HEK293 (cell line): ENCODE results near the gene C20orf204.

Experiments used
- AEBP2 ChIP-seq: fragments of 450-650 bp; formaldehyde crosslinking; IDR thresholded peaks from 2 replicates; pipeline ENCODE4 v1.5.1; 2016; ENCODE audit warnings: missing biosample characterization, missing genetic modification characterization, borderline replicate concordance
- CTCF ChIP-seq: fragments of 450-650 bp; formaldehyde crosslinking; IDR thresholded peaks from 2 replicates; pipeline ENCODE4 v1.5.1; 2016; ENCODE audit warnings: missing biosample characterization, missing genetic modification characterization
- GLI4 ChIP-seq: fragments of 450-650 bp; formaldehyde crosslinking; IDR thresholded peaks from 2 replicates; pipeline ENCODE4 v1.5.1; 2016; ENCODE audit warnings: missing biosample characterization, missing genetic modification characterization
- KLF7 ChIP-seq: fragments of 450-650 bp; formaldehyde crosslinking; IDR thresholded peaks from 2 replicates; pipeline ENCODE4 v1.5.1; 2016; ENCODE audit warnings: missing biosample characterization, missing genetic modification characterization, borderline replicate concordance
- PATZ1 ChIP-seq: fragments of 450-650 bp; formaldehyde crosslinking; IDR thresholded peaks from 2 replicates; pipeline ENCODE4 v1.5.1; 2016; ENCODE audit warnings: missing biosample characterization, missing genetic modification characterization
- SCRT2 ChIP-seq: fragments of 450-650 bp; formaldehyde crosslinking; IDR thresholded peaks from 2 replicates; pipeline ENCODE4 v1.5.1; 2016; ENCODE audit warnings: missing biosample characterization, missing genetic modification characterization
- YY1 ChIP-seq: fragments of 450-650 bp; formaldehyde crosslinking; IDR thresholded peaks from 2 replicates; pipeline ENCODE4 v1.5.1; 2018; ENCODE audit warnings: missing biosample characterization, missing genetic modification characterization
- ZBTB17 ChIP-seq: fragments of 450-650 bp; formaldehyde crosslinking; IDR thresholded peaks from 2 replicates; pipeline ENCODE4 v1.5.1; 2016; ENCODE audit warnings: missing biosample characterization, missing genetic modification characterization
- ZBTB20 ChIP-seq: fragments of 450-650 bp; formaldehyde crosslinking; IDR thresholded peaks from 2 replicates; pipeline ENCODE4 v1.5.1; 2016; ENCODE audit warnings: missing biosample characterization, missing genetic modification characterization
- ZBTB21 ChIP-seq: fragments of 450-650 bp; formaldehyde crosslinking; IDR thresholded peaks from 2 replicates; pipeline ENCODE4 v1.5.1; 2017; ENCODE audit warnings: missing biosample characterization, missing genetic modification characterization
- ZBTB7A ChIP-seq: fragments of 450-650 bp; formaldehyde crosslinking; IDR thresholded peaks from 2 replicates; pipeline ENCODE4 v1.5.1; 2016; ENCODE audit warnings: low read depth, missing biosample characterization, missing genetic modification characterization
- ZFHX2 ChIP-seq: fragments of 450-650 bp; formaldehyde crosslinking; conservative IDR thresholded peaks from 2 replicates; pipeline ENCODE4 v1.5.1; 2016; ENCODE audit warnings: missing biosample characterization, missing genetic modification characterization
- ZNF112 ChIP-seq: fragments of 450-650 bp; formaldehyde crosslinking; IDR thresholded peaks from 2 replicates; pipeline ENCODE4 v1.5.0; 2017; ENCODE audit warnings: missing biosample characterization, missing genetic modification characterization
- ZNF157 ChIP-seq: fragments of 450-650 bp; formaldehyde crosslinking; IDR thresholded peaks from 2 replicates; pipeline ENCODE4 v1.5.1; 2016; ENCODE audit warnings: missing biosample characterization, missing genetic modification characterization
- ZNF169 ChIP-seq: fragments of 450-650 bp; formaldehyde crosslinking; IDR thresholded peaks from 2 replicates; pipeline ENCODE4 v1.5.1; 2016; ENCODE audit warnings: missing biosample characterization, missing genetic modification characterization
- ZNF174 ChIP-seq: fragments of 450-650 bp; formaldehyde crosslinking; IDR thresholded peaks from 2 replicates; pipeline ENCODE4 v1.5.0; 2017; ENCODE audit warnings: missing biosample characterization, mild to moderate bottlenecking, missing genetic modification characterization
- ZNF223 ChIP-seq: fragments of 450-650 bp; formaldehyde crosslinking; IDR thresholded peaks from 2 replicates; pipeline ENCODE4 v1.5.1; 2016; ENCODE audit warnings: missing biosample characterization, missing genetic modification characterization
- ZNF239 ChIP-seq: fragments of 450-650 bp; formaldehyde crosslinking; IDR thresholded peaks from 2 replicates; pipeline ENCODE4 v1.5.1; 2016; ENCODE audit warnings: missing biosample characterization, missing genetic modification characterization
- ZNF280C ChIP-seq: fragments of 450-650 bp; formaldehyde crosslinking; IDR thresholded peaks from 2 replicates; pipeline ENCODE4 v1.5.1; 2016; ENCODE audit warnings: missing biosample characterization, missing genetic modification characterization
- ZNF354C ChIP-seq: fragments of 450-650 bp; formaldehyde crosslinking; IDR thresholded peaks from 2 replicates; pipeline ENCODE4 v1.5.1; 2016; ENCODE audit warnings: missing biosample characterization, missing genetic modification characterization, low read depth, borderline replicate concordance
- ZNF423 ChIP-seq: fragments of 450-650 bp; formaldehyde crosslinking; IDR thresholded peaks from 2 replicates; pipeline ENCODE4 v1.5.1; 2016; ENCODE audit warnings: missing biosample characterization, missing genetic modification characterization
- ZNF513 ChIP-seq: fragments of 450-650 bp; IDR thresholded peaks from 2 replicates; pipeline ENCODE4 v1.5.1; 2018; ENCODE audit warnings: missing biosample characterization, missing genetic modification characterization
- ZNF530 ChIP-seq: fragments of 450-650 bp; formaldehyde crosslinking; IDR thresholded peaks from 2 replicates; pipeline ENCODE4 v1.5.1; 2016; ENCODE audit warnings: low read depth, missing biosample characterization, missing genetic modification characterization
- ZNF544 ChIP-seq: fragments of 450-650 bp; formaldehyde crosslinking; IDR thresholded peaks from 2 replicates; pipeline ENCODE4 v1.5.0; 2017; ENCODE audit warnings: missing biosample characterization, missing genetic modification characterization
- ZNF549 ChIP-seq: fragments of 450-650 bp; IDR thresholded peaks from 2 replicates; pipeline ENCODE4 v1.5.1; 2018; ENCODE audit warnings: missing biosample characterization, missing genetic modification characterization, mild to moderate bottlenecking, inconsistent platforms, moderate library complexity
- ZNF571 ChIP-seq: fragments of 450-650 bp; formaldehyde crosslinking; IDR thresholded peaks from 2 replicates; pipeline ENCODE4 v1.5.0; 2017; ENCODE audit warnings: missing biosample characterization, missing genetic modification characterization
- ZNF664 ChIP-seq: fragments of 450-650 bp; formaldehyde crosslinking; IDR thresholded peaks from 2 replicates; pipeline ENCODE4 v1.5.1; 2016; ENCODE audit warnings: missing biosample characterization, missing genetic modification characterization
- ZNF670 ChIP-seq: fragments of 450-650 bp; formaldehyde crosslinking; IDR thresholded peaks from 2 replicates; pipeline ENCODE4 v1.5.1; 2016; ENCODE audit warnings: missing biosample characterization, missing genetic modification characterization, low read depth
- ZNF777 ChIP-seq: fragments of 450-650 bp; formaldehyde crosslinking; IDR thresholded peaks from 2 replicates; pipeline ENCODE4 v1.5.1; 2017; ENCODE audit warnings: missing biosample characterization, missing genetic modification characterization, borderline replicate concordance
- ZNF791 ChIP-seq: fragments of 450-650 bp; formaldehyde crosslinking; IDR thresholded peaks from 2 replicates; pipeline ENCODE4 v1.5.1; 2016; ENCODE audit warnings: missing biosample characterization, missing genetic modification characterization
- ZNF837 ChIP-seq: fragments of 450-650 bp; formaldehyde crosslinking; IDR thresholded peaks from 2 replicates; pipeline ENCODE4 v1.5.1; 2016; ENCODE audit warnings: missing biosample characterization, missing genetic modification characterization
- ZNF843 ChIP-seq: fragments of 450-650 bp; formaldehyde crosslinking; IDR thresholded peaks from 2 replicates; pipeline ENCODE4 v1.5.1; 2016; ENCODE audit warnings: missing biosample characterization, missing genetic modification characterization
- ZSCAN5A ChIP-seq: fragments of 450-650 bp; formaldehyde crosslinking; IDR thresholded peaks from 2 replicates; pipeline ENCODE4 v1.5.1; 2016; ENCODE audit warnings: missing biosample characterization, missing genetic modification characterization

Gene C20orf204

GRCh38 chr20:64049878-64050260 lies 13.9 kb downstream of the C20orf204 start (continued):
- TF ChIP-seq YY1 (tag by site-specific recombination) (0 out of 2 replicates have a peak, but pooled peaks have one; percentile 19), ZNF174 (tag by site-specific recombination) (no peak), ZNF354C (tag by site-specific recombination) (no peak), ZNF549 (no peak), ZNF423 (tag by site-specific recombination) (peak; percentile 99), ZBTB7A (tag by site-specific recombination) (0 out of 2 replicates have a peak, but pooled peaks have one; percentile 46), ZNF513 (tag by site-specific recombination) (no peak), ZNF843 (tag by site-specific recombination) (no peak), ZNF112 (tag by site-specific recombination) (no peak), ZSCAN5A (tag by site-specific recombination) (peak; percentile 76; the same call in 1 of the 2 replicates), ZNF777 (tag by site-specific recombination) (no peak), ZNF670 (tag by site-specific recombination) (no peak), ZNF157 (tag by site-specific recombination) (no peak), ZNF571 (no peak), ZBTB21 (tag by site-specific recombination) (no peak), SCRT2 (tag by site-specific recombination) (no peak), CTCF (tag by site-specific recombination) (no peak), ZNF837 (tag by site-specific recombination) (no peak), PATZ1 (tag by site-specific recombination) (peak; percentile 78), ZNF223 (tag by site-specific recombination) (no peak), ZNF664 (tag by site-specific recombination) (no peak), ZBTB20 (peak; percentile 32; the same call in 1 of the 2 replicates), ZNF169 (tag by site-specific recombination) (no peak), AEBP2 (no peak), ZBTB17 (no peak), ZNF530 (tag by site-specific recombination) (no peak), GLI4 (tag by site-specific recombination) (no peak), ZNF280C (tag by site-specific recombination) (no peak), ZNF239 (tag by site-specific recombination) (no peak), ZFHX2 (tag by site-specific recombination) (peak; percentile 90), KLF7 (tag by site-specific recombination) (peak; percentile 54; the same call in 1 of the 2 replicates), ZNF791 (no peak), ZNF544 (no peak)
